ENCODE data around the gene PPP1R3C. TPM values are rescaled to one million over a fixed set of nuclear protein-coding genes. Genes with fewer than 3 reads are reported as not detected.

The PPP1R3C gene
- 75.5 and 139 TPM in 2 replicates for total RNA-seq

DNA sequence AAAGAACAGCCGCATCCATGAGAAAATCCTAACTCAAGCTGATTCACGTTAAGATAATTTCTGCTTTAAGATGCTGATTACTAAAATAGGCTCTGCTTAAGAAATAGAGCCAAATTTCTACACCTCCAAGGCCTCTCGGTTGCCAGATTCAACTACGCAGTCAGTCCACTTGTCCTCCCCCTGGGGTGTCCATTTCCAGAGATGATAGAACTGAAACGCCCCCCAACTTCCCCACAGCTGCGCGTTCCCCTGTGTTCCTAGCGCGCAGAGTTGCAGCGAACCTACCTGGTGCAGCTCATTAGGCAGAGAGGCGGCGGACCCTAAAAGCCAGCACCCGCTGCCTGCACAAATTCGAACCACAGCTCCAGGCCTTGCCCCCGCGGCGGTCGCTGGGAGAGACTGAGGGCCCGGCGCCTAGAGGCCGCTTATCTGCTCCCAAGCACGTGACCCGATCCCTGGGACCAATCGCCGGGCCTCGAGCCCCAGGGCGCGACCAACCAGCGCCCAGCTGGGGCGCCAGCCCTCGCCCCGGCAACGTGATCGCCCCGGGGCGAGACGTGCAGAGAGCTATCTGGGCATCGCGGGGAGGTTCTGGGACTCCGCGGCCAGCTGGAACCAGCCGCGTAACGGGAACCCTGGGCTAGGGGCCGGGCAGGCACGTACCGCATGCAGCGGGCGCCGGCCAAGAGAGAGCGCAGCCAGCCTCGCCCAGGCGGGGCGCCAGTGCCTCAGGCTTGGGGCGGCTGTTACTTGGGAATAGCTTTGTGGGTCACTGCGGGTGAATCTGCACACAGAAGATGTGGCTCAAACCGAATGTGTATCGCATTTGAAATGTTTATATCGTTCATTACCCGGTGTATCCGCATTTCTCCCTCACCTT lies at the start of gene PPP1R3C:
TSS of gene PPP1R3C (minus strand) at position 401 of the 880 bp plus-strand sequence. CDS start at position 299, 102 bp downstream.

Other genes starting within 250 kb of the PPP1R3C start
- 11.2 and 15.6 TPM in 2 replicates for gene HECTD2, start 222.7 kb downstream of the PPP1R3C start, total RNA-seq
- 55.0 and 61.7 TPM in 2 replicates for gene TNKS2, start 165.4 kb upstream of the PPP1R3C start, total RNA-seq

Measured in hair follicle dermal papilla cell (primary cell).